ENCODE data around the gene CSN2. TPM values are rescaled to one million over a fixed set of nuclear protein-coding genes. Genes with fewer than 3 reads are reported as not detected.

Gene CSN2
- total RNA-seq, 4 donors from 2014 or later: not detected

GRCh38 chr4:69977582-69977981, 12.1 kb upstream of the CSN2 start:
- DNase-seq: no peak
- H3K4me1 ChIP-seq: no peaks in the 10 kb centered on the region
- no peaks in the 10 kb centered on the region for H3K9me3 ChIP-seq
- H3K4me3 ChIP-seq: no peak overlapping the region
- intact Hi-C loops (cut with DNase I; ENCODE audit: low total_unique reads): no loop called here
- no peaks in the 10 kb centered on the region for H3K27me3 ChIP-seq
- no peaks in the 10 kb centered on the region for H3K36me3 ChIP-seq
- no peak overlapping the region for H3K27ac ChIP-seq
- TF ChIP-seq CTCF (IDR thresholded peaks at IDR 0.05): no peak
- no peak for TF ChIP-seq POLR2A (IDR thresholded peaks at IDR 0.05)

GRCh38 chr4:69974631-69975030, 9.1 kb upstream of the CSN2 start:
- DNase-seq: no peak
- TF ChIP-seq POLR2A (IDR thresholded peaks at IDR 0.05) (no peak), CTCF (IDR thresholded peaks at IDR 0.05) (no peak)
- H3K4me1 ChIP-seq: no peaks in the 10 kb centered on the region
- no peak overlapping the region for H3K27ac ChIP-seq
- no peaks in the 10 kb centered on the region for H3K36me3 ChIP-seq
- H3K4me3 ChIP-seq: no peak overlapping the region
- intact Hi-C loops (cut with DNase I; ENCODE audit: low total_unique reads): no loop called here
- no peaks in the 10 kb centered on the region for H3K9me3 ChIP-seq
- no peaks in the 10 kb centered on the region for H3K27me3 ChIP-seq

GRCh38 chr4:69970071-69970470, 4.5 kb upstream of the CSN2 start:
- intact Hi-C loops (cut with DNase I; ENCODE audit: low total_unique reads): no loop called here
- Histone ChIP-seq H3K27me3 (no peaks in the 10 kb centered on the region), H3K27ac (no peak overlapping the region), H3K4me3 (no peak overlapping the region), H3K4me1 (no peaks in the 10 kb centered on the region), H3K36me3 (no peaks in the 10 kb centered on the region), H3K9me3 (no peaks in the 10 kb centered on the region)
- TF ChIP-seq CTCF (IDR thresholded peaks at IDR 0.05) (no peak), POLR2A (IDR thresholded peaks at IDR 0.05) (no peak)
- no peak for DNase-seq

- TF ChIP-seq POLR2A (IDR thresholded peaks at IDR 0.05) (no peak), CTCF (IDR thresholded peaks at IDR 0.05) (no peak)
- no peak for DNase-seq
- H3K9me3 ChIP-seq: no peaks in the 10 kb centered on the region
- H3K27me3 ChIP-seq: no peaks in the 10 kb centered on the region
- H3K36me3 ChIP-seq: no peaks in the 10 kb centered on the region
- no peak overlapping the region for H3K4me3 ChIP-seq
- no peak overlapping the region for H3K27ac ChIP-seq
- intact Hi-C loops (cut with DNase I; ENCODE audit: low total_unique reads): no loop called here
- H3K4me1 ChIP-seq: no peaks in the 10 kb centered on the region
These were observed 8.3 kb downstream of the CSN2 start for GRCh38 chr4:69957209-69957608.

GRCh38 chr4:69951602-69952001, 13.9 kb downstream of the CSN2 start:
- intact Hi-C loops (cut with DNase I; ENCODE audit: low total_unique reads): no loop called here
- Histone ChIP-seq H3K27me3 (no peaks in the 10 kb centered on the region), H3K4me3 (no peak overlapping the region), H3K27ac (no peak overlapping the region), H3K9me3 (no peaks in the 10 kb centered on the region), H3K4me1 (no peaks in the 10 kb centered on the region), H3K36me3 (no peaks in the 10 kb centered on the region)
- TF ChIP-seq CTCF (IDR thresholded peaks at IDR 0.05) (no peak), POLR2A (IDR thresholded peaks at IDR 0.05) (no peak)
- DNase-seq: no peak

All from uterus (tissue), 4 donors.